Frontal cortex (tissue), 4 donors: ENCODE data around the gene TRPM2. TPM values are rescaled to one million over a fixed set of nuclear protein-coding genes. Genes with fewer than 3 reads are reported as not detected.
"Not testable (repeated sequence)": the region's sequence is repeated elsewhere in the genome, so short reads cannot be mapped to it uniquely, and the experiment has no call there.

ENCODE experiments used
- DNase-seq, 2 donors: peaks; one replicate each; pipeline ENCODE4 v3.0.0; 2012; ENCODE audit warnings: low spot score in 2 of 2
- FAIRE-seq: peaks from 2 replicates; lab custom pipeline; 2012; peaks lifted over from hg19 to GRCh38; lab: Jason Lieb, UNC
- total RNA-seq: library from RNA; depleted of rRNA; stranded (reverse); fragments of >200 nt; gene quantifications from one replicate; pipeline ENCODE4 v1.2.3, GENCODE V29; 2014
- donor health status: control.
- donor health status: control.
- donor health status: control.

The TRPM2 gene
- total RNA-seq, 1 donor from 2014 or later: 1.6 TPM

- DNase-seq: no peak
- no peak for FAIRE-seq
Measured at GRCh38 chr21:44389335-44389734, 35.9 kb downstream of the TRPM2 start.

DNA sequence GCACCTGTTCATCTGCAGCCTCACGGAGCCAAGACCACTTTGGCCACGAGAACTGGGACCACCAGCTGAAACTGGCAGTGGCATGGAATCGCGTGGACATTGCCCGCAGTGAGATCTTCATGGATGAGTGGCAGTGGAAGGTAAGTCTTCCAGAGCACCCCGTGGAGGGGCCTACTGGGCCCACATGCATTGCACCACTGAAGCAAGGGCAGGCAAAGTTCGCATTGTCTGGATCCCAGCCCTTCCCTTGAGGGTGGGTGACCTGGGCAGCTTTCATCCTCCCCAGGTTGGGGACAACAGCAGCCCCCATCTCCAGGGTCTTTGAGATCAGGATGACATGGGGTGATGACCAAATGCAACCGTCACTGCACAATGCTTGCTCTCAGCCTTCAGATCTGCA lies 37.5 kb downstream of the TRPM2 start:
- no peak for DNase-seq

DNA sequence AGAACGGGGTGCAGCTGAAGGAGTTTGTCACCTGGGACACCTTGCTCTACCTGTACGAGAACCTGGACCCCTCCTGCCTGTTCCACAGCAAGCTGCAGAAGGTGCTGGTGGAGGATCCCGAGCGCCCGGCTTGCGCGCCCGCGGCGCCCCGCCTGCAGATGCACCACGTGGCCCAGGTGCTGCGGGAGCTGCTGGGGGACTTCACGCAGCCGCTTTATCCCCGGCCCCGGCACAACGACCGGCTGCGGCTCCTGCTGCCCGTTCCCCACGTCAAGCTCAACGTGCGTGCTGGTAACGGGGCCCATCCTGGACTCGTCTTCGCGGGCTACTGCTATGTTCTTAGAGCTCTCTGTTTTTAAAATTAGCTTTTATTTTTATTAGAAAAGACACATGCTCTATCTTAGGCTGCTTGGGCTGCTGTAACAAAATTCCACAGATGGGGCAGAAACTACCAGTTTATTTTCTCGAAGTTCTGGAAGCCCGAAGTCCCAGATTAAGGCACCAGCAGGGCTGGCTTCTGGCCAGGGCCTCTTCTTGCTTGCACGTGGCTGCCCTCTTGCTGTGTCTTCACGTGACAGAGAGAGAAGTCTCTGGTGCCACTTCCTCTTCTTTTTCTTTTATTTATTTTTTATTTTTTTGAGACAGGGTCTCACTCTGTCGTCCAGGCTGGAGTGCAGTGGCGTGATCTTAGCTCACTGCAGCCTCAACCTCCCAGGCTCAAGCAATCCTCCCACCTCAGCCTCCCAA lies 38.1 kb downstream of the TRPM2 start:
- DNase-seq (no peak), FAIRE-seq (no peak)

More for the DNA sequence above, 37.5 kb downstream of the TRPM2 start:
- FAIRE-seq: no peak

- DNase-seq (no peak), FAIRE-seq (no peak)
Measured at GRCh38 chr21:44392185-44392584, 38.8 kb downstream of the TRPM2 start.

DNA sequence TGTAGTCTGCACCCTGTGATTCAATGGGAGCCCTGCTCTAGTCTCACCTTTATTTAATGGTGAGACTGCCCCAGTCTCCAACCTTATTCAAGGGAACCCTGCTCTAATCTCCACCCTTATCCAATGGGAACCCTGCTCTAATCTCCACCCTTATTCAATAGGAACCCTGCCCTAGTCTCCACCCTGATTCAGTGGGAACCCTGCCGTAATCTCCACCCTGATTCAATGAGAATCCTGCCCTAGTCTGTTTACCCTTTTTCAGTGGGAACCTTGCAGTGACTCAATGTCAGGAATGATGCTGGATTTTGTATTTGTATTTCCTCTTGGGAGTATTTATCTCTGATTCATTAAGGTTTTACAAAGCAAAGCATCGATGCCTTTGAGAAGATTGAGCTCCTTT lies 39.5 kb downstream of the TRPM2 start:
- FAIRE-seq: no peak
- DNase-seq: no peak

DNA sequence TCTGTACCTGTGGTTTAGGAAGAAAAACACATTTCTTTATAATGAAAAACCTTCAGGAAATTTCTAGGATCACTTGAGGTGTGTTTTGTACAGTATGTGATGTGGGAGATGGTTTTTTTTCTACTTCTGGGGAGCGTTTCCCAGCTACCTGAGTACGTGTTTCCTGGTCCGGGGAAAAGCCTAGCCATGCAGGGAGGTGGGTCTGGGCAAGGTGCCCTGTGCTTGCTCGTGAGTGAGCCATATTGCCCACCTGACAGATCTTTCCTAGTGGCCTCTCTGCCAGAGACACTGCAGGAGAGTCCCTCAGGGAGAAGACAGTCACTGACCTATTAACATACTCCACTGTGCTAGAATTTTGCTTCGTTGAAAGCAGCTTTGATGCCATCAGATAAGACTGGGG lies 41.3 kb downstream of the TRPM2 start:
- FAIRE-seq: no peak

GRCh38 chr21:44395260-44395659 lies 41.8 kb downstream of the TRPM2 start:
- FAIRE-seq (no peak), DNase-seq (no peak)

More for the DNA sequence above, 41.3 kb downstream of the TRPM2 start:
- DNase-seq: no peak

DNA sequence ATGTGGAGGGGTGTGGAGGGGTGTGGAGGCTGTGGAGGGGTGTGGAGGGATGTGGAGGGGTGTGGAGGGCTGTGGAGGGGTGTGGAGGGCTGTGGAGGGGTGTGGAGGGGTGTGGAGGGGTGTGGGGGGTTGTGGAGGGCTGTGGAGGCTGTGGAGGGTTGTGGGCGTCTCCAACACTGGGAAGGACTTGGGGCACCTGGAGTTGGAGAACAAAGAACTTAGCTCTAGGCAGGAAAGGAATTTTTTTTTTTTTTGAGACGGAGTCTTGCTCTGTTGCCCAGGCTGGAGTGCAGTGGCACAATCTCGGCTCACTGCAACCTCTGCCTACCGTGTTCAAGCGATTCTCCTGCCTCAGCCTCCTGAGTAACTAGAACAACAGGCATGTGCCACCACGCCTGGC lies 43.4 kb downstream of the TRPM2 start:
- not testable (repeated sequence) for DNase-seq, FAIRE-seq

DNA sequence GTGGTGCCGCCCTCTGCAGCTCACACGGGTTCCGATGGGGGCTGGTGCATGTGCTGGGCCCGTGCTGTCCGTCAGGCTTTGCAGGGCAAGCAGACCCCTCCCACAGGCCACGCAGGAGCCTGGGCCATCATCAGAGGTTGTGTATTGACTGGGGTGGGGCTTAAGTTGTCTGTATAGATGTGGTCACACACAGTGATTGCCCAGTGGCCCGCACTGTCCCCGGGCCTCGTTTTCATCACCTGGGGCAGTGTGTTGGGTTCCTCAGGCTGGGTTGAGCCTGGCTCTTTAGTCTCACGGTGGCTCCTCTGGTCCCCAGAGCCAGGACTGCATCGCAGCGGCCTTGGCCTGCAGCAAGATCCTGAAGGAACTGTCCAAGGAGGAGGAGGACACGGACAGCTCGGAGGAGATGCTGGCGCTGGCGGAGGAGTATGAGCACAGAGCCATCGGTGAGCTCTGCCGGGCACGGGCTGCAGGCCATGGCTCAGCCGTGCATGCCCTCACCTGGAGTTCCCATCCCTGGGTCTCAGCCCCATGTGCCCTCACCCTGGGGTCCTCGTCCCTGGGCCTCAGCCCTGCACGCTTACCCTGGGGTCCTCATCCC lies 44.1 kb downstream of the TRPM2 start:
- FAIRE-seq: no peak

DNA sequence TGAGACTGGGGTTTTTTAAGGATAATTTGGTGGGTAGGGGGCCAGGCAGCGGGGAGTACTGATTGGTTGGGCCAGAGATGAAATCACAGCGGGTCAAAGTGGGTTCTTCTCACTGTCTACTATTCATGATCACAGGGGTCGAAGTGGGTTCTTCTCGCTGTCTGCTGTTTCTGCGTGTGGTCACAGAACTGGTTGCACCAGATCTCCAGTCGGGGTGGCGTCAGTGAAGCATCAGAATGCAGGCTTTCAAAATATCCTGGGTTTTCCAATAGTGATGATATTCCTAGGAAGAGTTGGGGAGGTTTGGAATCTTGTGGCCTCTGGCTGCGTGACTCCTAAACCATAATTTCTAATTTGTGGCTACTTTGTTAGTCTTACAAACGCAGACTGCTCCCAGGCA lies 45.1 kb downstream of the TRPM2 start:
- no peak for FAIRE-seq
- no peak for DNase-seq

More for the DNA sequence above, 44.1 kb downstream of the TRPM2 start:
- no peak for DNase-seq

GRCh38 chr21:44399151-44399954 lies 45.9 kb downstream of the TRPM2 start:
- FAIRE-seq (no peak), DNase-seq (no peak)

DNA sequence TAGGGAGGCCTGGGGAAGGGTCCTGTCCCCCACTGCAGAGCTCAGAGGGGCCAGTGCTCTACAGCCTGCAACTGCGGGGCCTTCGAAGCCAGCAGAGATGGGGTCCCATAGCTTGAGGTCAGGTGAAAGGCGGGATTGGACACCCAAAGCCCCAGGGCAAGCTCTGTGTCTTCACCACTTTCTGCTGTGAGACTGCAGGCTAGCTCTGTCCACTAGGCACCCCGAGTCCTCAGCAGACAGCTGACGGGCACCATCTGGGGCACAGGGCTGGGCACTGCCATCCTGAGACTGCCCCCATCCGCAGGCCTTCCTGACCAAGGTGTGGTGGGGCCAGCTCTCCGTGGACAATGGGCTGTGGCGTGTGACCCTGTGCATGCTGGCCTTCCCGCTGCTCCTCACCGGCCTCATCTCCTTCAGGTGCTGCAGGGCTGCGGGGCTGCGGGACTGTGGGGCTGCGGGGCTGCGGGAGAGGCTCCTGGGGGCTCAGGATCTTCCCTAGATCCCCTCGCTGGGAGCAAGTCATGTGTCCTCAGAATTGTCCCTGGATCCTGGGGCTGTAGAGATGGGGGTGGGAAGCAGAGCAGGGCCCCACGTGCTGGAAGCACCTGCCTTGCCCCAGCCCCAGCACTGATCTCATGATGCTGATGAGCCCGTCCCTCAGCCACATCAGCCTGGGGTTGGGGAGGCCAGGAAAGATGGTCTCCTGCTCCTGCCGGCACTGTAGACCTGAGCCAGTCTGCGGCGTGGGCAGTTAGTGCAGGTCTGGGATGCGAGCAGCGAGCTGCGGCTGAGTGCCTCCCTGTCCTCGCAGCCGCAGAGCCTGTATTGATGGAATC lies 46.8 kb downstream of the TRPM2 start:
- FAIRE-seq (no peak), DNase-seq (no peak)

- DNase-seq (no peak), FAIRE-seq (no peak)
Measured at GRCh38 chr21:44400791-44401385, 47.5 kb downstream of the TRPM2 start.

GRCh38 chr21:44401386-44402160 lies 48.2 kb downstream of the TRPM2 start:
- DNase-seq (no peak), FAIRE-seq (no peak)

- FAIRE-seq (no peak), DNase-seq (no peak)
Measured at GRCh38 chr21:44402323-44403105, 49.1 kb downstream of the TRPM2 start.

GRCh38 chr21:44403106-44404020 lies 49.9 kb downstream of the TRPM2 start:
- no peak for DNase-seq
- no peak for FAIRE-seq

DNA sequence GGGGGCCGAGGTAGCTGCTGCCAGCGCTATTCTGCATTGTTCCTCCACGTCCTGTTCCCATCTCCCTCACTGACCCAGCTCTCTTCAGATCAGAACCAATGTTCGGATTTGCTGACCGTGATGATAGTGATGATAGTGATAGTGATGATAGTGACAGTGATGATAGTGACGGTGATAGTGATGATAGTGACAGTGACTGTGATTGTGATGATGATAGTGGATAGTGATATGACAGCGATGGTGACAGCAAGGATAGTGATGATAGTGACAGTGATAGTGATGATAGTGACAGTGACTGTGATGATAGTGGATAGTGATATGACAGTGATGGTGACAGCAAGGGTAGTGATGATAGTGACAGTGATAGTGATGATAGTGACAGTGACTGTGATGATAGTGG lies 51.1 kb downstream of the TRPM2 start:
- DNase-seq, FAIRE-seq: not testable (repeated sequence)
